ENCODE results near the gene GON4L.
"Not testable (repeated sequence)": the region's sequence is repeated elsewhere in the genome, so short reads cannot be mapped to it uniquely, and the experiment has no call there.

The GON4L gene

DNA sequence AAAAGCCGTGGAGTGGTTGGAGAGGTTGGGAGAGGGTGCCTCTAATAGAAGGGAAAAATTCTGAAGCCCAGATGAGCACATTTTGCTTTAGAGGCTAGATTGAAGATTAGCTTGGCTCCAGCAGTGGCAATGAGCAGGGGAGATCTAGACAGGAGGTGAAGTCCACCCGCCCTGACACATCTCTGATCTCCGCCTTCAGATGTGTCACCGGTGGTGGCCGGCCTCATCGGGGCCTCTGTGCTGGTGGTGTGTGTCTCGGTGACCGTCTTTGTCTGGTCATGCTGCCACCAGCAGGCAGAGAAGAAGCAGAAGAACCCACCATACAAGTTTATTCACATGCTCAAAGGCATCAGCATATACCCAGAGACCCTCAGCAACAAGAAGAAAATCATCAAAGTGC lies 10.8 kb upstream of the GON4L start:
- no peak for DNase-seq

DNA sequence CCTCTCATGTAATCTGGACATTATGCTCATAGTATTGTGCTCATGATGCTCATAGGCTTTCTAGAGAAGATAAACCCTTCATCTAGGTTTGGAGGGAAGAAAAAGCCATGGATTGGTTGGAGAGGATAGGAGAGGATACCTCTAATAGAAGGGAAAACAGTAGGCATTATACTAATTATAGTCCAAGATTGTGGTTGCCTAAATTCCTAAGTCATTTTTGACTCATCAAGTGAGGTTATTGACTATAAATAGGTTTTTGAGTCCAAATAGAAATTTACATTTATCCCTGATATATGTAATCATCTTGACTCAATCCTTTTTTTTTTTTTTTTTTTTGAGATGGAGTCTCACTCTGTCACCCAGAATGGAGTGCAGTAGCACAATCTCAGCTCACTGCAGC lies 7.4 kb upstream of the GON4L start:
- DNase-seq = peak; percentile 72

DNA sequence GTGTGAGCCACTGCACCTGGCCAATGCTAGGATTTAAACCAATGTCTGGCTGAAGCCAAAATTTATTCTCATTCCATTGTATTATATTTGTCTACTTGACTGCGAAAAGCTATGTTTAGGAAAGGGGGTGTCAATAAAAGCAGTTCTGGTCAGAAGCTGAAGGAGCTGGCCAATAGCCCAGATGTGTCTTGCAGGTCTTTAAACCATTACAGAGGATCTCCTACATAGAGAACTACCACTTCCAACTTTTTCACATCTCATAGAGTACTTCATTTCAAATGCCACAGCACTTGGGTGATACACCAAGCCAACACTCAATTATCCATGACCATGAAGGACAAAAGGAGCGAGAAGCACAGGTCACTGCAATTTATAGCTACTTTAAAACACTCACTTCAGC lies 4.9 kb upstream of the GON4L start:
- no peak for DNase-seq

DNA sequence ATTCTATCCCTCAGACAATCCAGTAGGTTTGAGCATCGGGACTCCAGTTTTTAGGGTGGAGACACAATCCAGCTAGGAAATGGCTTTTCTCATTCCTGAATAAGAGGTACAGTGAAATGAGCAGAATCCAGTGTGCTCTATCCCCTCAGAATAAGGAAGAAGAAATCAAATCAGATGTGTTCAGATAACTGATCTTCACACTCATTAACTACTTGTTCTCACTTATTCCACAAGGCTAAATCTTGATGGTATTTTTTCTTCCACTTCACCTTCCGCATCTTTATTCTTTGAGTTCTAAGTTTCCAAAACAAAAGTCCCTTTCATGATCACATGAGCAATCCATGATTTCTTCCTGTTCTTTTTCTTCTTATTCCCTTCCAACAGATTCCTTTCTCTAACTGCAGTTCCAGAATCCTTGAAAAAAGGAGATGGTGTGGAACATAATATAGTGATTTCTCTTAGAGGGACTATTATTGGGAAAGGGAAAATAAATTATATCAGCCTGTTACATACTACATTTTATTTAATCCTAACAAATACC lies 4.0 kb upstream of the GON4L start:
- no peak for DNase-seq

DNA sequence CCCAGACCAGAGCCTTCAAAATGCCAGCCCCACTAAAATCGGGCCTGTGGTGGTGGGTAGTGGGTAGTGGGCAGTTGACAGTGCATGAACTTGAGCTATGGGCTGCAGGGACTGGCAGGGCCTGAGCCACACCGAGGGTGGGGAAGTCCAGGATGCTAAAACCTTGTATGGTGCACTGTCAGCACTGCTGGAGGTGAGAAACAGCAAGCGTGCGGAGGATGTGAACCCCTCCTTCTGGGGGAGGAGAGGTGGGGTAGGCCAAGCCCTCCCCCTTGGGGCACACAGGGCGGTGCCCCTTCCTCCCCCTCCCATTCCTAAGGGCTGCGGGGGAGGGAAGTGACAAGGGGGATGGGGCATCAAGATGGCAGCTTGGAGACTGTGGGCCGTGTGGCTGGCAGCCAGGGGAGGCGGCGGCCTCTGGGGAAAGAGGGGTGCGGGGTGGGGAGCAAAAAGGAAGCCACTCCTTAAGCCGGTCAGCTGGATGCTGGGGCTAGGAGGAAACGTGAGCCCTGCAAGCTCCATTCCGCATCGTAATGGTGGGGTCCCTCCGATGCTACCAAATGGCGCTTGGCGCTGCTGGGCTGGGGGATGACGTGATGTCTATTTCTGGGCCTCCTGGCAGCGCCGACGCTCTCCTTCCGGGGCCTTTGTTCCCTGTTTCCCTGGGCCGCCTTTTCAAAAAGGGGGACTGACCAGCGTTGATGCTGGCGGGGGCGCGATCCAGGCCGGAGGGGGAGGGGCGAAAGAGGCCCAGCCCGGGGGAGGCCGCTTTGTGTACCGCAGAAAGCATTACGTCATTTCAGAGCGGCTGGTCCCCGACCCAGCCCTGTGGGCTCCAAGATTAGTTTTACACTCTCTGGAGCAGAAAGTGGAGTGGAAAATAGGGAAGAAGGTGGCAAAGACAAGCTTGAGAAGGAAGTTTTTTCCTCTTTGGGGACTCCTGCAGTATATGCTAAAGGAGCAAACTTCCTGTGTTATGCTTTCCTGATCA lies 3.2 kb upstream of the GON4L start:
- DNase-seq = peak; percentile 58

DNA sequence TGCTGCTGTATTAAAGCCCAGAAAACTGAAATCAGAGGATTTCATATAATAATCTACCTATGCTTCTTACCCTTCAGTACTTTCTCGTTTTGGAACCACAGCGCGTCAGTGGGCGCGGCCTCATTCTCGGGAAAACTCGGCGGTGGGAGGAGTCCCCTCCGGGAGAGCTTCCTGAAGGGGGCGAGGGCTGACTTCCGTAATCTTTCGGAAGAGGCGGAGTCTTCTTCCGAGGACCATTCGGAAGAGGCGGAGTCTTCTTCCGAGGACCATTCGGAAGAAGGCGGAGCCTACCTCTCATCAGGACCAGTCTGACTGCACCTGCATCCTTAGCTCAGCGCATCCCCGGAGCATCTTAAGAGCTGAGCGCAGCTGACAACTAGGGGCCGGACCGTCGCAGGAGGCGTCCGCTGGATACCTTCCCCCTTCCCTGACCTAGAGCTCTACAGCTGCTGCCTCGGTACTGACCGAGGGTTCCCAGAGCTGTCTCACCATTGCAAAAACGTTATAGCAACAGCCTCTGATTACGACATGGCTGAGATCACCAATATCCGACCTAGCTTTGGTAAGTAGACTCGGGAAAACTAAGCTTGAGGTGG lies 2.3 kb upstream of the GON4L start, which contains the start of gene SYT11:
TSS of gene SYT11 (plus strand) at position 334 of the 596 bp plus-strand sequence. CDS start at position 529, 195 bp downstream.
- DNase-seq = peak; percentile 92

DNA sequence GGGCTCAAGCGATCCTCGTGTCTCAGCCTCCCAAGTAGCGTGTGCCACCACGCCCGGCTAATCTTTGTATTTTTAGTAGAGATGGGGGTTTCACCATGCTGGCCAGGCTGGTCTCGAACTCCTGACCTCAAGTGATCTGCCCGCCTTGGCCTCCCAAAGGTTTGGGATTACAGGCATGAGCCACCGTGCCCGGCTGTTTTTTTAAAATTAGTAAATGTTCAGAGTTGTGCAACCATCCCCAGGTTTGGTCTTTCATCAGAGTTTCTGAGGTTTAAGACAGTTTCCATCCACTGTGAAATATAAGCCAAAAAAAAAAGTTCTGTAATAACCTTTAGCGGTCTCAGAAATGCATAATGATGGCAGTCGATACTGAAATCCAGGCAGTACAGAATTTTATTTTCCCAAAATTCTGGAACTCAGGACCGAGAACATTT lies 1.8 kb upstream of the GON4L start:
- DNase-seq = no peak

DNA sequence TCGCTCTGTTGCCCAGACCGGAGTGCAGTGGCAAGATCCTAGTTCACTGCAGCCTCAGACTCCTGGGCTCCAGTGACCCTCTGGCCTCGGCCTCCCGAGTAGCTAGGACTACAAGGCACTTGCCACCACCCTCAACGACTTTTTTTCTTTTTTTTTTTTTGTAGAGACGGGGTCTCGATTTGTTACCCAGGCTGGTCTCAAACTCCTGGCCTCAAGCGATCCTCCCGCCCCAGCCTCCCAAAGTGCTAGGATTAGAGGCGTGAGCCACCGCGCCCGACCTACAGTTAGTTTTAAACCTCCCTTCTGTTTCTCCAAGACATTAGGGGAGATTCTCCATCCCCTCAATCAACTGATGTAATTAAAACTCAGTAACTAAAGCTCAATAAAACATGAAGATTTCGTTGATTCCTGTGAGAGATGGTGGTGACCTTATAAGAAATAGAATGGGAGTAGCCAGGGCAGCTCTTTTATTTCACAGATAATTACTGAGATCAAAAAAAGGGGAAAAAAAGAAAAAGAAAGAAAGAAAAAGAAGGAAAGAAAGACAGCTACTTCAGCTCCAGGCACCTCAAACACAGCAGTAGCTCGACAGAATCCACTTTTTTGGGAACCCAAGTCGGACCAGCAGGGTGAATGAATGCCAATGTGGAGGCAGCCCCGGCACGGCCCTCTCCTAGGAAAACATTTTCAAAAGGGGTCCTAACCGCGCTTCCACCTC lies 598 bp downstream of the GON4L start:
- no peak for DNase-seq

DNA sequence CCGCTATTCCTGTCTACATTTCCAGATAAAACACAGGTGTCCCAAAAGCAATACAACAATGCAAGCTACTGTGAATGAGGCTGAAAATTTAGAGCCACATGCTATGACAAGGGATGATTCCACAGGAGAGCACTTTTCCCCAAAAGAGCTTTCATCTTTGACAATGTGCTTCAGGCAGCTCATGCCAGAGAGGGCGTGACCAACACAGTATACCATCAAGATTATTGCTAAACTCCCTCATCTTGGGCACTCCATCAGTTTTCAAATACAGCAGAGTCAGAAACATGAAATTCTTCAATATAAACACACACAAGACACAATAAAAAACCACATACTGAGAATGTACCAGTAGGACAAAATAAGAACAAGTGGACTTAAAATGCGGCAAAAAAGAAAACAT lies 6.7 kb downstream of the GON4L start:
- no peak for DNase-seq

DNA sequence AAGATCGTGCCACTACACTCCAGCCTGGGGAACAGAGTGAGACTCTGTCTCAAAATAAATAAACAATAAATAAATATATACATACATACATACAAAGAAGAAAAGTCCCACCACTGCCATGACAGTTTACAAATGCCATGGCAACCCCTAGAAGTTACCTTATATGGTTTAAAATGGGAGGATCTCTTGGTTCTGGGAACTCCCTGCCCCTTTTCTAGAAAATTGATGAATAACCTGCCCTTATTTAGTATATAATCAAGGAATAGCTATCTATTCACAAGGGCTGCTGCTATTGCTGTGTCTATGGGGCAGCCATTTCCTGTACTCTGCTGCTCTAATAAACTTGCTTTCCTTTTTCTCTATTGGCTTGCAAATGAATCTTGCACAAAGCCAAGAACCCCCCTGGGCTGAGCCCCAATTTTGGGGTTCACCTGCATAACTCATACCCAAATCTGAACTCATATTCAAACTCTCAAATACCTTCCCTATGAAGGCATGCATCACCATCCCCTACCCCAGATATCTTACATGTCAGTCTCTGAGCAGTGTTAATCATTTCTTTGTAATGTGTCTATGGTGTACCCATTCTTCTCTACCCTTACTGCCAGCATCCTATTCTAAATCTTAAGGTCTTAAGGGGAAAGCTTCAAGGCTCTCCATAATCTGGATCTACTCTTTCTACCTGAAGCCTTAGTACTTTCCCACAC lies 9.0 kb downstream of the GON4L start:
- DNase-seq = no peak

DNA sequence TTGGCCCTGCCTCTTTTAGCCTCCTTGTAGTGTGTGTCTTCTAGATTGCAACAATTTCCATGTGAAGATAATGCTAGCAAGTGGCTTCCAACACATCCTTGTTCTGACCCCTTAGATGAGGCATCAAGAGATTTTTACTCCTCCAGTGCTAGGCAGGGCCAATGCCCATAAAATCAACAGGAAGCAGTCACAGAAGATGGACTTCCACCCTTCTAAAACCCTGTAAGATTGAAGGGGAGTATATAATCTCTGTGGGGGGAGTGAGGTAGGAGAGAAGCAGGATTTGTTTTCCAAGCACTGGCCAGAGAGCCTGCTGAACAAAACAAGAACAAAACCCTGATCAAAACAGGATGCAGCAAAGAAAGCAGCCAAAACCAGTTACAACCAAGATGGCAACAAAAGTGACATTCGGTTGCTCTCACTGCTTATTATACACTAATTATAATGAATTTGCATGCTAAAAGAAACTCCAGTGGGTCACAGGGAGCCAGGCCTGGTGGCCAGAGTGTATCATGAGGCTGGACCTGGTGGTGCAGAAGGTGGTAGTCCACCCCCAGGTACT lies 12.1 kb downstream of the GON4L start:
- no peak for DNase-seq

DNA sequence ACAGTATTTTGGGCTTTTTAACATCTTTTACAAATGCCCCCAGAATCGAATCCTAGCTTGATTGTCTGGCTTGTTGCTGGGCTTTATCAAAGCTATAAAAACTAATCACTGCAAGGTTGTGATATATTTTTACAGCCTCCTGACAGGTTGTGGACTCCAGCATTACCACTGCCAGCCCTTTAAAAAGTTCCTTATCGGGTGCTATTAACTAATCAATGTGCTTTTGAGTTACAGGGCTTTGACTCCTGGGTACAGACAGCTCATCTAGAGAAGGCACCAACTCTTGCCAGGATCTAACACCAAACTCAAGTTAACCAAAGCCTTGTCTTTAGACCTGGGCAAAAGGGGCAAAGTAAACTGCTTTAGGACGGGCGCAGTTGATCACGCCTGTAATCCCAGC lies 16.6 kb downstream of the GON4L start:
- no peak for DNase-seq

DNA sequence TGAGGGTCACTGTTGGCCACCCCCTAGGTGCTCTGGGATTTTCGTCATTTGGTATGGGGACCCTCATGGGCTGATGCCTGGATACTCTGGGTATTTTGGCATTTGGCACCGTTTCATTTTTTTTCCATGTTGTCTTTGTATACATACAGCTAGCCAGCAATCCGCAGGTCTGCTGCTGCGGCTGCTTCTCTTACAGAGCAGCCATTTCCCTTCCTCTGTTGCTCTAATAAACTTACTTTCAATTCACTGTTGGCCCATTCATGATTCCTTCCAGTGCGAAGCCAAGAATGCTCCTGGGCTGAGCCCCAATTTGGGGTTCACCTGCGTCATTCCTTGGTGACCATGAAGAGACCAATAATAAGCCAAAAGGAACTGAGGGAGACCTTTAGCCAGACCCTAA lies 21.5 kb downstream of the GON4L start:
- no peak for DNase-seq

DNA sequence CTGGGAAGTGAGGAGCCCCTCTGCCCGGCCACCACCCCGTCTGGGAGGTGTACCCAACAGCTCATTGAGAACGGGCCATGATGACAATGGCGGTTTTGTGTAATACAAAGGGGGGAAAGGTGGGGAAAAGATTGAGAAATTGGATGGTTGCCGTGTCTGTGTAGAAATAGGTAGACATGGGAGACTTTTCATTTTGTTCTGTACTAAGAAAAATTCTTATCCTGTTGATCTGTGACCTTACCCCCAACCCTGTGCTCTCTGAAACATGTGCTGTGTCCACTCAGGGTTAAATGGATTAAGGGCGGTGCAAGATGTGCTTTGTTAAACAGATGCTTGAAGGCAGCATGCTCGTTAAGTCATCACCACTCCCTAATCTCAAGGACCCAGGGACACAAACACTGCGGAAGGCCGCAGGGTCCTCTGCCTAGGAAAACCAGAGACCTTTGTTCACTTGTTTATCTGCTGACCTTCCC lies 22.1 kb downstream of the GON4L start:
- not testable (repeated sequence) for DNase-seq

DNA sequence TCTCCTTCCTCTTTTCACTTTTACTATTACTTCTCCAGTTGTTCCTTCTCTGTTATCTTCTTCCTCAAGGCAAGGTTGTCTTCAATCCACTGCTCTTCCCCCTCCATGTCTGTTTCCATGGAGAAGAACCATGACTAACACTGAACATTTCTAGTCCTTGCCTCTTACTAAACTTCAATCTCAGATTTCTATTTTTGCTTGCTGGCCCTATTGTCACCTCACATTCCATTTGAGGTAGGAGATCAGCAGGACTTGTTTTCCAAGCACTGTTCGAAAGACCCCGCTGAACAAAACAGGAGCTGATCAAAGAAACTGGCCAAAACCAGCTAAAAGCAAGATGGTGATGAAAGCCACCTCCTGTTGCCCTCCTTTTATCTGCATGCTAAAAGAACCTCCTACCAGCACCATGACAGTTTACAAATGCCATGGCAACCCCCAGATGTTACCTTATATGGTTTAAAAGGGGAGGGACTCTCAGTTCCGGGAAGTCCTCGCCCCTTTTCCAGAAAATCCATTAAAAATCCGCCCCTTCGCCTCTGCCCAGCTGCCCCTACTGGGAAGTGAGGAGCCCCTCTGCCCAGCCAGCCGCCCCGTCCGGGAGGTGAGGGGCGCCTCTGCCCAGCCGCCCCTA lies 22.6 kb downstream of the GON4L start:
- peak; percentile 32 for DNase-seq

DNA sequence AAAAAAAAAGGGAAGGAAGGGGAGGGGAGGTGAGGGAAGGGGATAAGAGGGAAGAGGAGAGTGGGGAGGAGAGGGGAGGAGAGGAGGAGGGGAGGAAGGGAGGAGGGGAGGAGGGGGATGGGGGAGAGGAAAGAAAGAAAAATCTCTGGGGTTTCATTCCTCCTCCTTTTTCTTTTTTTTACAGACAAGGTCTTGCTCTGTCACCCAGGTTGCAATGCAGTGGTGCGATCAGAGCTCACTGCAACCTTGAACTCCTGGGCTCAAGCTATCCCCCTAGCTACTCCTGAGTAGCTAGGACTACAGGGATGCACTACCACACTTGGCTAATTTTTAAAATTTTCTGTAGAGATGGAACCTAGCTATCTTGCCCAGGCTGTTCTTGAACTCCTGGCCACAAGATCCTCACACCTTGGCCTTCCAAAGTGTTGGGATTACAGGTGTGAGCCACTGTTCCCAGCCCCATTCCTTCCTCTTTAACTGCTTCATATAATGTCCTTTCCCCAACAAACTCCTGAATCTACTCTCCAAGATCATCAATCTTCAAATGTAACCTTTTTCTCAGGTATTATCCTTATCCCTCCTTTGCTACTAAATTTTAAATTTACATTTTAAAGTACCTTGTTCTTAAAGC lies 23.2 kb downstream of the GON4L start:
- no peak for DNase-seq

DNA sequence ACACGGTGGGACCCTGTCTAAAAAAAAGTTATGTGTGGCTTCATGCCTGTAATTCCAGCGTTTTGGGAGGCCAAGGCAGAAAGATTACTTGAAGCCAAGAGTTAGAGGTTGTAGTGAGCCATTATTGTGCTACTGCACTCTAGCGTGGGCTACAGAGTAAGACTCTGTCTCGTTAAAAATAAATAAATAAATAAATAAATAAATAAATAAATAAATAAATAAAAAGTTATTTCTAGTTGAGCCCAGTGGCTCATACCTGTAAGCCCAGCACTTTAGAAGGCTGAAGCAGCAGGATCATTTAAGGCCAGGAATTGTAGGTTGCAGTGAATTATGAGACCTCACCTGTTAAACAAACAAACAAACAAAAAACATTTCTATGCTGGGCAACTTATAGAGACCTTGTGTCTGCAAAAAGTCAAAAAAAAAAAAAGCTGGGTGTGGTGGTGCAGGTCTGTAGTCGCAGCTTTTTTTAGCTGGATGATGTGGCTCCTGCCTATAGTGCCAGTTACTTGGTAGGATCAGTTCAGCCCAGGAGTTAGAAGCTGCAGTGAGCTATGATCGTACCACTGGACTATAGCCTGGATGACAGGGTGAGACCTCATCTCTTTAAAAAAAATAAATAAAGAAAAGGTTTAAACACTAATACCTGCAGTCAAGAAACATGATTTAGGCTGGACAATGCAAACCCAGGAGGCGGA lies 25.6 kb downstream of the GON4L start:
- no peak for DNase-seq

DNA sequence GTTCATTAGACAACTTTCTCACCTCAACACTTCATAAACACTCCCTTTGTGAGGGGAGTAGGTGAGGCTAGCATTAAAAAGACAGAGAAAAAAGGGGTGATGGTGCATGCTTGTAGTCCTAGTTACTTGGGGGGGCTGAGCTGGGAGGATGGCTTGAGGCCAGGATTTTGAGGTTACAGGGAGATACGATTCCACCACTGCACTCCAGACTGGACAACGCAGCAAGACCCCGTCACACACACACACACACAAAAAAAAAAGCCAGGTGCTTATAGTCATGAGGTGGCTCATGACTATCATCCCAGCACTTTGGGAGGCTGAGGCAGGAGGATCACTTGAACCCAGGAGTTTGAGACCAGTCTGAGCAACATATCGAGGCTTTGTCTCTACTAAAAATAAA lies 29.6 kb downstream of the GON4L start:
- DNase-seq = no peak

DNA sequence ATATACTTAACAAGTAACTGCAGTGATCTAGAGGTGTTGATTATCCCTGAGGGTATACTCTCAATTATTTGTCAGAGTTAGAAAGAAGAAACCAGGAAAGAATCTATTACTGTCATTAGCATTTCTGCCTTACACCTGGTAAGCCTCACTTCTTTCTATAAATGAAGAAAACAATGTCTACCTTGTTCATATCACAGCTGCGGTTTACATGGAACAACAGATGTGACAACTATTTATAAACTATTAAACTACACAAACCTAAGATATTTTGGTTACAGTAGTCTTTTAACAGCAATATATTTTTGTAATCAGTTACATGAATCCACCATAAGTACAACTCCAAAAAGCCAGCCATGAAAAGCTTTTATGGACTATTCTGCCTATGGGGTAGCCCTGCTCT lies 40.7 kb downstream of the GON4L start:
- no peak for DNase-seq

DNA sequence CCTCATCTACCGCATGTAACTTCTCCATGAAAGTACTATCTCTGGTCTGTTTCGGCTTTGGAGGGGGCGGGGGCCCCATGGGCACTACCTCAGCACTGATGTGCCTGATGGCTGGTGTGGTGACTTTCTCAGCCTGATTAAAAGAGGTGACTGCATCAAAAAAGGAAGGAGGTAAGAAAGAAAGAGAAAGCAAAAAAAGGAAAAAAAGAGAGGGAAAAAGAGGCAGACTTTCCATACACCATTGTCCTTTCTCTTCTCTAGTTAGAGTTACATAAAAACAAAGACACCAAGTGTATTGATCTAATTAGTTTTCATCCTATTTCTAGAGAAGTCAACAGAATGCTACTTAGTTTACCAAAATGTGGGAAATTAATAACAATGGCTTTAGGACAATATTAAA lies 43.3 kb downstream of the GON4L start:
- DNase-seq = no peak

Measured in HCEC 1CT (cell line).